ENCODE measurements around the gene JAKMIP2.

GRCh38 chr5:147743012-147743411 is 39.5 kb downstream of the JAKMIP2 start:
- TF ChIP-seq TAF1 (IDR thresholded peaks at IDR 0.05; ENCODE audit: low read depth) (no peak), REST (IDR thresholded peaks at IDR 0.05; ENCODE audit: low read depth) (no peak), MAX (IDR thresholded peaks at IDR 0.05) (no peak), CEBPB (IDR thresholded peaks at IDR 0.05) (no peak), EP300 (IDR thresholded peaks at IDR 0.05; ENCODE audit: borderline replicate concordance) (no peak), CREB1 (IDR thresholded peaks at IDR 0.05; ENCODE audit: low read depth) (no peak), YY1 (IDR thresholded peaks at IDR 0.05; ENCODE audit: low read depth) (no peak), RAD21 (IDR thresholded peaks at IDR 0.05; ENCODE audit: low read depth) (no peak), ZBTB7A (IDR thresholded peaks at IDR 0.05; ENCODE audit: low read depth) (no peak), TCF12 (IDR thresholded peaks at IDR 0.05; ENCODE audit: low read depth) (no peak), FOXM1 (IDR thresholded peaks at IDR 0.05; ENCODE audit: borderline replicate concordance, low read depth) (no peak), USF1 (IDR thresholded peaks at IDR 0.05) (no peak)

Data from Ishikawa (cell line).